Osteocyte (in vitro differentiated cells): Measurements from ENCODE around the gene LYST. TPM values are rescaled to one million over a fixed set of nuclear protein-coding genes. Genes with fewer than 3 reads are reported as not detected.
"Not testable (repeated sequence)": the region's sequence is repeated elsewhere in the genome, so short reads cannot be mapped to it uniquely, and the experiment has no call there.

Source experiments
- DNase-seq: peaks from one replicate; pipeline ENCODE4 v3.0.0; 2021; ENCODE audit warnings: mixed read lengths; ENCODE audit not compliant: unreplicated experiment; ENCODE audit errors: extremely low spot score
- H3K27ac Mint-ChIP-seq: one replicate; pipeline ENCODE4 v1.8.0; 2021; ENCODE audit warnings: mild to moderate bottlenecking, mixed read lengths; ENCODE audit not compliant: unreplicated experiment
- H3K27me3 Mint-ChIP-seq: one replicate; pipeline ENCODE4 v1.8.0; 2021; ENCODE audit warnings: mixed read lengths; ENCODE audit not compliant: unreplicated experiment
- H3K36me3 Mint-ChIP-seq: one replicate; pipeline ENCODE4 v1.8.0; 2021; ENCODE audit warnings: mixed read lengths; ENCODE audit not compliant: unreplicated experiment
- H3K4me1 Mint-ChIP-seq: one replicate; pipeline ENCODE4 v1.8.0; 2021; ENCODE audit warnings: mixed read lengths; ENCODE audit not compliant: unreplicated experiment
- H3K4me3 Mint-ChIP-seq: one replicate; pipeline ENCODE4 v1.8.0; 2021; ENCODE audit warnings: mild to moderate bottlenecking, moderate library complexity, mixed read lengths; ENCODE audit not compliant: unreplicated experiment
- H3K9me3 Mint-ChIP-seq: one replicate; pipeline ENCODE4 v1.8.0; 2021; ENCODE audit warnings: mixed read lengths; ENCODE audit not compliant: unreplicated experiment
- CTCF ChIP-seq: fragments of 200-600 bp; sonication (generic); IDR thresholded peaks from 2 replicates; pipeline ENCODE4 v1.5.0; 2021; ENCODE audit warnings: antibody characterized with exemption, mild to moderate bottlenecking, moderate library complexity
- total RNA-seq: library from RNA; stranded (reverse); gene quantifications from 2 replicates; pipeline ENCODE4 v1.2.1, GENCODE V29; 2021

Gene LYST
- total RNA-seq, 1 donor from 2014 or later, result 21.7 TPM

DNA sequence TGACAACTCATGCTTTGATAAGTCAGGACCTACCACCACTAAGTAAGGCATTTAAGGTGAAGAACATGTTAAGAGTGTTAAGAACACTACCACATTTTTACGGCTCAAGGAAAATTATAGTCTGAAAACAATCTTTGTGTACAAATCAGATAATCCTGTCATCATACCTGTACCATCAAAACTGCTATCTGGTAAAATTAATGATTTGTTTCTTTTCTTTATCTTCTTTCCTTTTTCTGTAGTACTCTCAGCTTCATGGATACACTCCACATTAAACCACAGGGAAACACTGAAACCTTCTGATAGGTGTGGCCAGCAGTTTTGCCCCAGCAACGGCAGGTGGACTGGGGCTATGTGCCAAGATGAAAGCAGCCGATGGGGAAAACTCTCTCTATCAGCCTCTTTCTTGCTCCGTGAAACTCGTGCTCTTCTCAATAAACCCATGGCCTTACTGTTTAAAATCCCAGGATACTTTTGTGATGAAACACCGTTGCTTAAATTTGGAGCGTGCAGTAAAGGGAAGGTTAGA is 75.1 kb downstream of the LYST start:
- Mint-ChIP-seq H3K4me1 (no peaks in the 10 kb centered on the region), H3K27me3 (no peaks in the 10 kb centered on the region), H3K36me3 (peaks cover 29% of the 10 kb centered on the region), H3K4me3 (no peak overlapping the region), H3K27ac (no peak overlapping the region), H3K9me3 (no peaks in the 10 kb centered on the region)
- no peak for TF ChIP-seq CTCF
- no peak for DNase-seq

DNA sequence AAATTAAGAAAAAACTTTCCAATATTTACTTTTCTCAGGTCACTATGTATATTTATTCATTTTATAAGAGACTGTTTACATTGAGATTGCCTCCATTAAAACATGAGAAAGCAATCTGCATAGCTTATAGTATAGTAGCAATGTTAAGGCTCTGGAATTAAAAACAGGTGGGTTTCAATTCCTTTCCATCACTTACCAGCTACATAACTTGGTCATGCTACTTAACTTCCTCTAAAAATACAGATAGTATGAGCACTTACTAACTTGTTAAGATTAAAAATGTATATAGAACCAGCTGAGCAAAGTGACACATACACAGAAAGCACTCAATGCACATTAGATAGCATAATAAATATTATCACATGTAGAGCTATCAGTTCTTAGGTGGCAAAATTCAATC is 76.6 kb downstream of the LYST start:
- no peak overlapping the region for H3K27ac Mint-ChIP-seq
- H3K36me3 Mint-ChIP-seq, result peaks cover 28% of the 10 kb centered on the region
- H3K27me3 Mint-ChIP-seq, result no peaks in the 10 kb centered on the region

DNA sequence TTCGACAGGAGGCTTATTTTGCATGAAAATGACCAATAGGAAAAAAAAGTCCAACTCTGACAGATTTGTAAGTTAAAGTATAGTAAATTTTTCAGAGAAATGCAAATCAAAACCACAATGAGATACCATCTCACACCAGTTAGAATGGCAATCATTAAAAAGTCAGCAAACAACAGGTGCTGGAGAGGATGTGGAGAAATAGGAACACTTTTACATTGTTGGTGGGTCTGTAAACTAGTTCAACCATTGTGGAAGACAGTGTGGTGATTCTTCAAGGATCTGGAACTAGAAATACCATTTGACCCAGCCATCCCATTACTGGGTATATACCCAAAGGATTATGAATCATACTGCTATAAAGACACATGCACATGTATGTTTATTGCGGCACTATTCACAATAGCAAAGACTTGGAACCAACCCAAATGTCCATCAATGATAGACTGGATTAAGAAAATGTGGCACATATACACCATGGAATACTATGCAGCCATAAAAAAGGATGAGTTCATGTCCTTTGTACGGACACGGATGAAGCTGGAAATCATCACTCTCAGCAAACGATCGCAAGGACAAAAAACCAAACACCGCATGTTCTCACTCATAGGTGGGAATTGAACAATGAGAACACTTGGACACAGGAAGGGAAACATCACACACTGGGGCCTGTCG is 80.3 kb downstream of the LYST start:
- H3K27ac Mint-ChIP-seq, H3K27me3 Mint-ChIP-seq, H3K9me3 Mint-ChIP-seq, H3K4me1 Mint-ChIP-seq, DNase-seq, H3K4me3 Mint-ChIP-seq: not testable (repeated sequence)
- peaks cover 17% of the 10 kb centered on the region for H3K36me3 Mint-ChIP-seq

More for the DNA sequence above, 76.6 kb downstream of the LYST start:
- Mint-ChIP-seq H3K4me3 (no peak overlapping the region), H3K4me1 (no peaks in the 10 kb centered on the region), H3K9me3 (no peaks in the 10 kb centered on the region)
- no peak for DNase-seq
- TF ChIP-seq CTCF, result no peak

DNA sequence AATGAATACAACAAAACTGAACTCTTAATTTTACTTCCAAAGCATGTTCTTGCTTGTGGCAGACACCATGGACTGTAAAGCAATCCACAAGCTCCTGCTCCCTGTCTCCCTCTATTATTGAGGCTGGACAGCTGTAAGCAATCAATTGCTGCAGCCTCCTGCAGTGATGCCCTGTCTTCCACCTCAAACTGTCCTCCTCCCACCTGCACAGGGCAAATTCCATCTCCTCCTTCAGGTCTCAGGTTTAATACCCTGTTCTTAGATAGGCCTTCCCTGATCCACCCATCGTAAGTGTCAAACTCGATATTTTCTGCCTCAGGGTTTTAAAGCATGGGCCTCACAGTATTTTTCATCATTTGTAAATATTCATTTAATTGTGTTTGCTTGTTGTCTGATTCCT is 81.8 kb downstream of the LYST start:
- H3K27ac Mint-ChIP-seq, result no peak overlapping the region
- H3K9me3 Mint-ChIP-seq, result no peaks in the 10 kb centered on the region
- H3K36me3 Mint-ChIP-seq, result peaks cover 14% of the 10 kb centered on the region
- TF ChIP-seq CTCF, result no peak
- H3K27me3 Mint-ChIP-seq, result no peaks in the 10 kb centered on the region
- H3K4me3 Mint-ChIP-seq, result no peak overlapping the region
- H3K4me1 Mint-ChIP-seq, result peaks cover 8% of the 10 kb centered on the region
- DNase-seq, result no peak

DNA sequence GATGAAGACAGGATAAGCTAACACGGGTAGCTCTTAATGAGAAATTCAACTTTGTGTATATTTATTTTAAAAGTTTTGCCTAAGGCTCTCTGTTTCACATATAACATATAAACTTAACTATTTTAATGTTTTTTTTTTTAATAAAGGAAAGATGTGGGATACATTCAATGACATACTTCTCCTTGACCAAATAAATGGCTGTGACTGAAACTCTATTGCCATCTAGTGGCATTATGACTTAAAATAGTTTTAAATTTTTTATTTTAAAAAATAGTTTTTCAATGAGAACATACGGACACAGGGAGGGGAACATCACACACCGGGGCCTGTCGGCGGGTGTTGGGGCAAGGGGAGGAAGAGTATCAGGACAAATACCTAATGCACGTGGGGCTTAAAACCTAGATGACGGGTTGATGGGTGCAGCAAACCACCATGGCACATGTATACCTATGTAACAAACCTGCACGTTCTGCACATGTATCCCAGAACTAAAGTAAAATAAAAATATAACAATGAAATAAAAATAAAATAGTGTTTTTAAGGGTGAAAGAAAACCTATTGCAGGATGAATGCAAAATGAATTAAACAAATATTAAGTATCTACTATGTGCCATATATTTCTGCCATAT is 83.4 kb downstream of the LYST start:
- no peaks in the 10 kb centered on the region for H3K9me3 Mint-ChIP-seq
- H3K4me3 Mint-ChIP-seq, result no peak overlapping the region
- peaks cover 13% of the 10 kb centered on the region for H3K36me3 Mint-ChIP-seq
- H3K27me3 Mint-ChIP-seq, result no peaks in the 10 kb centered on the region
- peaks cover 8% of the 10 kb centered on the region for H3K4me1 Mint-ChIP-seq
- peak; percentile 67 for TF ChIP-seq CTCF
- no peak for DNase-seq
- H3K27ac Mint-ChIP-seq, result no peak overlapping the region
